ENCODE measurements around the gene PDK2.

The PDK2 gene

DNA sequence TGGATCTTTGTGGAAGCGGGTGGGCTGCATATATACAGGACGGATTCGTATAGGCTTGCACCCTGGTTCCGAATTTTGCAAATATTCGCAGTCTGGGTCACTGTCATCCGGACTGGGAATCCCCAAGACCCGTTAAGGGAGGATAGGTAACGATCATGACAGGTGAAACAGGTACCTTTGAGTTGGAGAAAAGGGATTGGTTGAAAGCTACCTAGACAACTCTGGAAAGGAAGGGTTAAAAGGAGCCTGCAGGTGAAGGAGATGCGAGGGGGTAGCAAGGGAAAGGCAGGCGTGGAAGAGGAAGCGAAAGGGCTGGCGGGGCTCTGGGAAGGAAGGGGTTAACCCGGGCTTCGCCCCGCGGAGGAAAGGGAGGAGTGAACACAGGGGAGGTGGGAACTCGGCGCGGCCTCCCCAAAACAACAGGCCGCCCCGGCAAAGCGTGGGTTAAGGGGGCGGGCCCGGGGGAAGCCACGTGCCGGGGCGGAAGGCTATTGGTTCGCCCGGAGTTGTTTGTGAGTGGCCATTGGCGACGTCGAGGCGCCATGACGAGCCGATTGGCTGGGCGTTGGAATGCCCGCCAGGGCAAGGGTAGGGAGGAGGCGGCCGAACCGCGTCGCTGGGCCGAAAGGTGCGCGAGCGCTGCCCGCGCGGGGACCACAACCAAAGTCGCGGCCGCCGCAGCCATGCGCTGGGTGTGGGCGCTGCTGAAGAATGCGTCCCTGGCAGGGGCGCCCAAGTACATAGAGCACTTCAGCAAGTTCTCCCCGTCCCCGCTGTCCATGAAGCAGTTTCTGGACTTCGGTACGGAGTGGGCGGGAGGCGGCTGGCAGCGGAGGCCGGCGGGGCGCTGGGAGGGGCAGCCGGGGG lies at the start of gene PDK2:
TSS of gene PDK2 (plus strand) at position 599 of the 867 bp plus-strand sequence. CDS start at position 684, 85 bp downstream.
- TF ChIP-seq, protein P1, sequence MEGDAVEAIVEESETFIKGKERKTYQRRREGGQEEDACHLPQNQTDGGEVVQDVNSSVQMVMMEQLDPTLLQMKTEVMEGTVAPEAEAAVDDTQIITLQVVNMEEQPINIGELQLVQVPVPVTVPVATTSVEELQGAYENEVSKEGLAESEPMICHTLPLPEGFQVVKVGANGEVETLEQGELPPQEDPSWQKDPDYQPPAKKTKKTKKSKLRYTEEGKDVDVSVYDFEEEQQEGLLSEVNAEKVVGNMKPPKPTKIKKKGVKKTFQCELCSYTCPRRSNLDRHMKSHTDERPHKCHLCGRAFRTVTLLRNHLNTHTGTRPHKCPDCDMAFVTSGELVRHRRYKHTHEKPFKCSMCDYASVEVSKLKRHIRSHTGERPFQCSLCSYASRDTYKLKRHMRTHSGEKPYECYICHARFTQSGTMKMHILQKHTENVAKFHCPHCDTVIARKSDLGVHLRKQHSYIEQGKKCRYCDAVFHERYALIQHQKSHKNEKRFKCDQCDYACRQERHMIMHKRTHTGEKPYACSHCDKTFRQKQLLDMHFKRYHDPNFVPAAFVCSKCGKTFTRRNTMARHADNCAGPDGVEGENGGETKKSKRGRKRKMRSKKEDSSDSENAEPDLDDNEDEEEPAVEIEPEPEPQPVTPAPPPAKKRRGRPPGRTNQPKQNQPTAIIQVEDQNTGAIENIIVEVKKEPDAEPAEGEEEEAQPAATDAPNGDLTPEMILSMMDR (conservative IDR thresholded peaks at IDR 0.05; ENCODE audit: low read length) = no peak; the same call in 1 of the 2 replicates
- peak within 1 kb of the TSS; percentile 91 for H3K4me3 ChIP-seq (ENCODE audit: low read length)
- peak; percentile 95 for DNase-seq (ENCODE audit: low read depth)

DNA sequence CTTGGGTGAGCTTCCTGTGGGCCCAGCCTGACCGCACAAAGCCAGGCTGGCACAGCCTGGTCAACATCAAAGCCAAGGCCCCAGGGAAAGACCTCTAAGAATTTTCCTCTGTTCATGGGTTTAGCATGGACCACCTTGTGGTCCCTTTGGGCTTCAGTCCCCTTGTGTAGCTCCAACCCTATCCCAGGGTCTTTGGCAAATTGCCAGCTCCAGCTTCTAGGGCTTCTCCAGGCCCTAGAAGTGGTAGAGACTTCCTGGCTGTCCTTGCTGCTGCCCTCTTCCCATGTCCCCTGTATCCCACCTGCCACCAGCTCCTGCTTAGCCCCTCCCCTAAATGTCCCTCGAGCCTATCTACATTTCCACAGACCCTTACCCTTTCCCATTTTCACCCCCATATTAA lies 49.0 kb upstream of the PDK2 start:
- no peak for DNase-seq (ENCODE audit: low read depth)
- TF ChIP-seq, protein P1 (conservative IDR thresholded peaks at IDR 0.05; ENCODE audit: low read length) = no peak
- H3K4me3 ChIP-seq (ENCODE audit: low read length) = no peak overlapping the region

DNA sequence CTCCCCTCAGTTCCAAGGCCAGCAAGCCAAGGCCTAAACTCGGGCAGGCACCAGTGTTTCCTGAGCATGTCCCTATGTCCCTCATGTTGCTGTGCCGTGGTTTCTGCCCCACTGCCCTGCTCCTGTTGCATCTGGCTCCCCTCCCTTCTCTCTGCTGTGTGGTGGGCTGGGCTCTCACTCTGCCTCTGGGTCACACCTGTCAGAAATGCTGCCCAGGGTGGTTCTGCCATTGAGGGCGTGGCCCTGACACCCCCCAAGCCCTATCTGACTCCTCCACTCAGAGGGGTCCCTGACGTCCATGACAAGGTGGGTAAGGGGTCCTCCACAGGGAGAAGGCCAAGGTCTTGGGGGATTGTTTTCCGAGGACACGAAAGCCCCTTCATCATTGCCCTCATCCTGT lies 48.5 kb upstream of the PDK2 start:
- TF ChIP-seq, protein P1 (conservative IDR thresholded peaks at IDR 0.05; ENCODE audit: low read length) = no peak
- H3K4me3 ChIP-seq (ENCODE audit: low read length) = no peak overlapping the region
- DNase-seq (ENCODE audit: low read depth) = no peak

DNA sequence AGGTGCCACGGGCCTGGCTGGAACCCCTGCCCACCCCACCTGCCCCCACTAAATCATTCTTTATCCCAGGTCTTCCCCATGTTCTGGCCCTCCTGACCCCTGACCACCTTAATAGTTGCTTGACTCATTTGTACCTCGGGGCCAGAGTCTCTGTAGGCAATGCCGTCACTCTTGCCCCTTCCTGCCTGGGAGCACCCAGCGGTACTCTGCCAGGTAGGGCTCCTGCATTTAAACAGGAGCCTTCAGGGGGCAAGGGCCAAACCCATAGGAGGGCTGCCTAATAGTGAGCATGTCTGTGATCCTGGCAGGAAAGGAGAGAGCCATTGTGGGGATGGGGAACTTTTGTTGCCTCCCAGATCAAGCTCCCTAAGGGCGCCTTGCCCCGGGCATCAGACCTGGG lies 48.1 kb upstream of the PDK2 start:
- H3K4me3 ChIP-seq (ENCODE audit: low read length) = no peak overlapping the region

DNA sequence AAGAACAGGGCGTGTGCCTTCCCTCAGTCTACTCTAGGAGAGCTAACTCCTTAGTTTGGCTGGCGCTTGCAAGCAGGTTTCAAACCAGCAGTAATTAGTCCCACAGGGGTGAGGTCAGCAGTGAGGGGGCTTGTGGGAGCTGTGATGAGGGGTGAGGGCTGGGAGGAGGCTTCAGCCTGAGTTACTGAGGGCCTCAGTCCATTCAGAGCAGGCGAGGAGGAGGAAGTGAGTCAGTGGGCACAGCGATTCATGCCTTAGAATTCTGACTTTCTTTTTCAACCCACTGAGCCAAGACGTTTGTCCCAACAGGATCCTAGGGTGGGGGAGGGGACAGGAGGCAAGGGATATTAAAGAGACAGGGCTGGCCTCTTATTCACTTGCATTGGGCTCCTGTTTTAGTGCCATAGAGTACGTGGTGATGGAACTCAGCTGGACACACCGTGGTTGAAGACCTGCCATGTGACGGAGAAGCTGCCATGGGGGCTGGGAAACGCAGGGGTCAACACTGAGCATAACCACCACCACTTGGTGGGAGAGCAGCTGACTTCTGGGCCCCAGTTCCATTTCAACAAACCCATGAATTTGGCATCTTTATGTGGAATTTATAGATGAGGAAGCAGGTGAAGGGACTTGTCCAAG lies 47.5 kb upstream of the PDK2 start:
- TF ChIP-seq, protein P1 (conservative IDR thresholded peaks at IDR 0.05; ENCODE audit: low read length) = no peak
- DNase-seq (ENCODE audit: low read depth) = peak; percentile 65
- no peak overlapping the region for H3K4me3 ChIP-seq (ENCODE audit: low read length)

More for the DNA sequence above, 48.1 kb upstream of the PDK2 start:
- no peak for DNase-seq (ENCODE audit: low read depth)
- TF ChIP-seq, protein P1 (conservative IDR thresholded peaks at IDR 0.05; ENCODE audit: low read length) = no peak

DNA sequence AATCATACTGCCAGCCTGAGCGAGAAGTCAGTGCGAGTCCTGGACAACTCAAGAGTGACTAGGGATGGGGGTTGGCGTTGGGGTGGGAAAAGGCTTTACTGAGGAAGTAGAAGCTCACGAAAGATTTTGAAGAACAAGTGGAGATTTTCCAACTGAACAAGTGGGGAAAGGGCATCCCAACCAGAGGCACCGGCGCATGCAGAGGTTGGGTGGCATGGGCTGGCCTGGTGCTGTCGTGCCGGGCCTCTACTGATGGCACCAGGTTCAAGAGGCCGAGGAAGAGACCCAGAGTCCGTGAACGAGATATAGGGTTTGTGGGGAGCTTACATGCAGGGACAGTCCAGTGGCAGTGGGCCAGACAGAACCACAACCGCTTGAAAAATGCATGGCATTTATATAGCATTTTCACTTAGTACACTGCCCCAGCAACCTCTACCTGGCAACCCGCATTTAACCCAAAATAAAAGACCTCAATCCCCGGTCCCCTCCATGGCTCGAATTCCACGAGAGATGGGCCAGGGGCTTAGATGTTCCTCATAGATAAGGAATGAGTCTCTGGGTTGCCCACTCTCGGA lies 46.9 kb upstream of the PDK2 start:
- TF ChIP-seq, protein P1 (conservative IDR thresholded peaks at IDR 0.05; ENCODE audit: low read length) = no peak

More for the DNA sequence above, 46.9 kb upstream of the PDK2 start:
- DNase-seq (ENCODE audit: low read depth) = no peak
- H3K4me3 ChIP-seq (ENCODE audit: low read length) = no peak overlapping the region
